Measurements from ENCODE around the gene UNC13D.

The UNC13D gene

GRCh38 chr17:75834928-75835653, 9.1 kb downstream of the UNC13D start:
- Histone ChIP-seq H3K4me3 (ENCODE audit: insufficient read depth, low read length, poor library complexity, severe bottlenecking) (no peak overlapping the region), H3F3A (ENCODE audit: insufficient read depth) (no peaks in the 10 kb centered on the region), H3K27me3 (ENCODE audit: low read length) (no peaks in the 10 kb centered on the region), H3K27ac (ENCODE audit: low read depth, low read length) (no peak overlapping the region), H4K20me1 (ENCODE audit: low read depth, low read length) (no peaks in the 10 kb centered on the region), H3K9me2 (replicated peaks; ENCODE audit: insufficient read depth, low read length) (no peaks in the 10 kb centered on the region), H3K9me3 (ENCODE audit: insufficient read depth, low read length) (no peaks in the 10 kb centered on the region), H2AFZ (ENCODE audit: low read depth, low read length, severe bottlenecking) (no peak overlapping the region), H3K36me3 (ENCODE audit: low read length) (no peaks in the 10 kb centered on the region), H3K4me2 (ENCODE audit: low read depth, low read length, poor library complexity, severe bottlenecking) (no peak overlapping the region), H3K9ac (ENCODE audit: low read length) (no peak overlapping the region), H3K79me2 (ENCODE audit: insufficient read depth, low read length) (no peaks in the 10 kb centered on the region)
- no peak for TF ChIP-seq EZH2phosphoT487 (conservative IDR thresholded peaks at IDR 0.05; ENCODE audit: low read length)
- TF ChIP-seq, protein P1, sequence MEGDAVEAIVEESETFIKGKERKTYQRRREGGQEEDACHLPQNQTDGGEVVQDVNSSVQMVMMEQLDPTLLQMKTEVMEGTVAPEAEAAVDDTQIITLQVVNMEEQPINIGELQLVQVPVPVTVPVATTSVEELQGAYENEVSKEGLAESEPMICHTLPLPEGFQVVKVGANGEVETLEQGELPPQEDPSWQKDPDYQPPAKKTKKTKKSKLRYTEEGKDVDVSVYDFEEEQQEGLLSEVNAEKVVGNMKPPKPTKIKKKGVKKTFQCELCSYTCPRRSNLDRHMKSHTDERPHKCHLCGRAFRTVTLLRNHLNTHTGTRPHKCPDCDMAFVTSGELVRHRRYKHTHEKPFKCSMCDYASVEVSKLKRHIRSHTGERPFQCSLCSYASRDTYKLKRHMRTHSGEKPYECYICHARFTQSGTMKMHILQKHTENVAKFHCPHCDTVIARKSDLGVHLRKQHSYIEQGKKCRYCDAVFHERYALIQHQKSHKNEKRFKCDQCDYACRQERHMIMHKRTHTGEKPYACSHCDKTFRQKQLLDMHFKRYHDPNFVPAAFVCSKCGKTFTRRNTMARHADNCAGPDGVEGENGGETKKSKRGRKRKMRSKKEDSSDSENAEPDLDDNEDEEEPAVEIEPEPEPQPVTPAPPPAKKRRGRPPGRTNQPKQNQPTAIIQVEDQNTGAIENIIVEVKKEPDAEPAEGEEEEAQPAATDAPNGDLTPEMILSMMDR (IDR thresholded peaks at IDR 0.05; ENCODE audit: insufficient read depth, low read length, poor library complexity, severe bottlenecking), result no peak

DNA sequence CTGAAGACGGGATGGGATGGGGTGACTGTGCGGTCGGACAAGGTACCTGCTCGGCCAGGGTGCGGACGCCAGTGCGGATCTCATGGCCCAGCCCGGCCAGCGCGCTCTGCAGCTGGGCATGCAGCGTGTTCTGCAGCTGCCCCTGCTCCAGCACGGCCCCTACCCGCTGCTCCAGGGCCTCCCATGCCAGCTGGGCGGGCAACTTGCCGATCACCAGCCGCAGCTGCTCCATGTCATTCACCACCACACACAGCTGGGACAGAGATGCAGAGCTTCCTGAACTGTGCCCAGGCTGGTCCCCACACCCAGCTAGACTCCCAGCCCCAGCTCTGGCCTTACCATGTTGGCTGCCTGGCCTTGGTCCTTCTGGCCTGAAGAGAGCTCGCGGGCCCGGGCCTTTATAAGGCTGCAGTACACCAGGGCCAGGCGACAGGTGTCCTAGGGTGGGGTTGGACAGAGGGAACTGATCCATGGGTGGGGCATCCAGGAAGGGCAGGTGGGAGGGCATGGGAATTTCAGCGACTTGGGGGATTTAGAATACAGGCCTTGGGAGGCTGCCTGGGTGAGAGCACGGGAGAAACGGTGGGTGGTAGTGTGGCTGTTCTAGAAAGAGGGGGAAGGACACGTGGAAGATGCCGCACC, 9.8 kb downstream of the UNC13D start:
- Histone ChIP-seq H3K9me2 (replicated peaks; ENCODE audit: insufficient read depth, low read length) (no peaks in the 10 kb centered on the region), H3K9me3 (ENCODE audit: insufficient read depth, low read length) (no peaks in the 10 kb centered on the region), H3K27me3 (ENCODE audit: low read length) (no peaks in the 10 kb centered on the region), H3F3A (ENCODE audit: insufficient read depth) (no peaks in the 10 kb centered on the region), H3K79me2 (ENCODE audit: insufficient read depth, low read length) (no peaks in the 10 kb centered on the region), H3K4me2 (ENCODE audit: low read depth, low read length, poor library complexity, severe bottlenecking) (no peak overlapping the region), H3K27ac (ENCODE audit: low read depth, low read length) (no peak overlapping the region), H3K36me3 (ENCODE audit: low read length) (no peaks in the 10 kb centered on the region), H3K4me3 (ENCODE audit: insufficient read depth, low read length, poor library complexity, severe bottlenecking) (no peak overlapping the region), H3K9ac (ENCODE audit: low read length) (no peak overlapping the region), H2AFZ (ENCODE audit: low read depth, low read length, severe bottlenecking) (no peak overlapping the region), H4K20me1 (ENCODE audit: low read depth, low read length) (no peaks in the 10 kb centered on the region)
- TF ChIP-seq, protein P1 (IDR thresholded peaks at IDR 0.05; ENCODE audit: insufficient read depth, low read length, poor library complexity, severe bottlenecking), result no peak
- TF ChIP-seq EZH2phosphoT487 (conservative IDR thresholded peaks at IDR 0.05; ENCODE audit: low read length), result no peak

DNA sequence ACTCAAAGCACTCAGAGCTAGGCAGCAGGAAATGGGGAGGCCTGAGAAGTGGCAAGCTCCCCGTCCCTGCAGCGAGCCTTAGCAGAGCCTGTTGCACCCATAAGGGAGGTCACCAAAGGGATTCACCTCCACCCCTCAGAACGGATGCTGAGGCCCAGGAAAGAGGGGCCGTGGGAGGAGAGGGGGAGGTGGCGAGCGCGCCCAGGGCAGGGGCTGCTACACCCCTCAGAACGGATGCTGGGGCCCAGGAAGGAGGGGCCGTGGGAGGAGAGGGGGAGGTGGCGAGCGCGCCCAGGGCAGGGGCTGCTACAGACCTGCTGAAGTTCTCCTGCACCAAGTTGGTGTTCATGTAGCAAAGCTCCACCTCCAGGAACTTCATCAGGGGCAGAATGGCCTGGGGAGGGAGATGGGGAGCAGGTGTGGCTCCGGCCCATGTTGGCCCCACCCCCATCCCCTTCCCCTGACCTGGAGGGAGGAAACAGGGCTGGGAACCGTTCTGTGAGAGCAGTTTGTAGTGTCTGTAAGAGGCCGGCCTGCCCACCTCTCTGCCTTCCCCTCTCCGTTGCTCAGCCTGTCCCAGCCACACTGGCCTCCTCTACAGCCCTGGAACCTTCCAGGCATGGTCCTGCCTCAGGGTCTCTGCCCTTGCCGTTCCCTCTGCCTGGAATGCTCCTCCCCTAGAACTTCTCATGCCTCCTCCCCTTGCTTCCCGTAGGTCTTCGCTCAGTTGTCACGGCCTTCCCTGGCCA, 11.4 kb downstream of the UNC13D start:
- Histone ChIP-seq H3K79me2 (ENCODE audit: insufficient read depth, low read length) (no peaks in the 10 kb centered on the region), H3K36me3 (ENCODE audit: low read length) (no peaks in the 10 kb centered on the region), H3K9me3 (ENCODE audit: insufficient read depth, low read length) (no peaks in the 10 kb centered on the region), H3K27ac (ENCODE audit: low read depth, low read length) (no peak overlapping the region), H4K20me1 (ENCODE audit: low read depth, low read length) (no peaks in the 10 kb centered on the region), H2AFZ (ENCODE audit: low read depth, low read length, severe bottlenecking) (no peak overlapping the region), H3K4me2 (ENCODE audit: low read depth, low read length, poor library complexity, severe bottlenecking) (no peak overlapping the region), H3K9ac (ENCODE audit: low read length) (no peak overlapping the region), H3F3A (ENCODE audit: insufficient read depth) (no peaks in the 10 kb centered on the region), H3K9me2 (replicated peaks; ENCODE audit: insufficient read depth, low read length) (no peaks in the 10 kb centered on the region), H3K27me3 (ENCODE audit: low read length) (no peaks in the 10 kb centered on the region), H3K4me3 (ENCODE audit: insufficient read depth, low read length, poor library complexity, severe bottlenecking) (no peak overlapping the region)
- TF ChIP-seq, protein P1 (IDR thresholded peaks at IDR 0.05; ENCODE audit: insufficient read depth, low read length, poor library complexity, severe bottlenecking), result no peak
- no peak for TF ChIP-seq EZH2phosphoT487 (conservative IDR thresholded peaks at IDR 0.05; ENCODE audit: low read length)
